KG1 (cell line): ENCODE measurements around the gene PRSS16.
A peak's percentile ranks its signal among the peaks of the same experiment; 100 is the strongest.
"Not testable (repeated sequence)": the region's sequence is repeated elsewhere in the genome, so short reads cannot be mapped to it uniquely, and the experiment has no call there.

Experiments used
- DNase-seq: peaks from one replicate; lab custom pipeline; 2025; lab: John Stamatoyannopoulos, UW

The PRSS16 gene

DNA sequence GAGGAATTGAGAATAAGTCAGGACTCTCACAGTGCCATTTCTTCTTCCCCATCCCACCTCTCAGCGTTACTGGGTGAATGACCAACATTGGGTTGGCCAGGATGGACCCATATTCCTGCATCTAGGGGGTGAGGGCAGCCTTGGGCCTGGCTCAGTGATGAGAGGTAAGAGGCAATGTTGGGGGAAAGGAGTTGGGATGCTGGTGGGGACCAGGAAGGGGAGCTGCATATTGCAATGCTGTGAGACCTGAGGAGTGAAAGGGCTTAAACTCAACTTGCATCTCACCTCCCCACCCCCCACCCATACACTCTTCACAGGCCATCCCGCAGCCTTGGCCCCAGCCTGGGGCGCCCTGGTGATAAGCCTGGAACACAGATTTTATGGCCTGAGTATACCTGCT is 1.3 kb downstream of the PRSS16 start:
- no peak for DNase-seq

DNA sequence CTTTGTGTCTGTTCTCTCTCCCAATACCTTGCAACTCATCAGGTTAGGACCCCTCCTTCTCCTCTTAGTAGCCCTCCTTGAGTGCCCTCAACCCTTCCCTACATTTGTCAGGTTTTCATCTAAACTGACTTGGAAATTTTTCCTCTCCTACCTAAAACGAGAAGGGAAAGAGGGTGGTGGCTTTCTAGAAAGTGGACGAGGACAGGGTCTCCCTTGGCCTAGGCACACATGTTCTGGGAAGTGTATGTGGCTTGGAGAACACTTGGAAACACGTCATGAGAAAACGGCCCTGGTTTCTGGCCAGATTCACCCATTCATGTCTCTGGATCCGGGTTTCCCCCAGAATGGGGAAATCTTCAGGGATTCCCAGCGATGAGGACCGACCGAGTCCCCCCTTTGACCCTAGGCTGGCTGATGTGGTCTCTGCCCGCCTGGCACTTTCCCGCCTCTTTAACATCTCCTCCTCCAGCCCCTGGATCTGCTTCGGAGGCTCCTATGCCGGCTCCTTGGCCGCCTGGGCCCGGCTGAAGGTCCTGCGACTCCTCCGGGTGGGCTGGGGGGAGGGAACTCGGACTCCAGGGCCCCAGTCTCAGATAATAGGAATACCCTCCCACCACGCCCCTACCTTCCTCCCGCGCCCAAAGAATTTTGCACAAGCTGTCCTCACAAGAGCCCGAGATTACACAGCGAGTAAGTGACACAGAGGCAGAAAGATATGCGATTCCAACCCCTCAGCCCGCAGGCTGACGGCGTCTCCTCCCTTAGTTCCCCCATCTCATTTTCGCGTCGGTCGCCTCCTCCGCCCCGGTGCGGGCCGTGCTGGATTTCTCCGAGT is 3.0 kb downstream of the PRSS16 start:
- DNase-seq = no peak

DNA sequence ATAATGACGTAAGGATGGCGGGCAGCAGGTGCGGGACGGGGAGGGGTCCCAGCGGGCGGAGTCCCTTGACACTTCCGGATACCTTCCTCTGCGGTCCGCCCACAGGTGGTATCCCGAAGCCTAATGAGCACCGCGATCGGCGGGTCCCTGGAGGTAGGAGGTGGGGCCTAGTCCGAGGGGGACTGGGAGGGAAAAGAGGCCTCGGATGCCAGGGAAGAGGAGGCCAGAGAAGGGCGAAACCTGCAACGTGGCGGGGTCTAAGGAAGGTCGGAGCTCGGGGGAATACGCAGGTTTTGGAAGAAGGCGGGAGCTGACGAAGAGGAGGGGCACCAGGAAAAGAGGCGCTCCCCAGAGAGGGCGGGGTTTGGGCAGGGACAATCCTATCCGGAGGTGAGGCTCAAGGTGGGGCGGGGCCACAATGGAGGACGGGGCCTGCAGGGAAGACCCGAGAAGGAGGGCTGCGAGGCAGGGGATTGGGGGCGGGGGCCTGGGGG is 3.7 kb downstream of the PRSS16 start:
- DNase-seq = no peak

DNA sequence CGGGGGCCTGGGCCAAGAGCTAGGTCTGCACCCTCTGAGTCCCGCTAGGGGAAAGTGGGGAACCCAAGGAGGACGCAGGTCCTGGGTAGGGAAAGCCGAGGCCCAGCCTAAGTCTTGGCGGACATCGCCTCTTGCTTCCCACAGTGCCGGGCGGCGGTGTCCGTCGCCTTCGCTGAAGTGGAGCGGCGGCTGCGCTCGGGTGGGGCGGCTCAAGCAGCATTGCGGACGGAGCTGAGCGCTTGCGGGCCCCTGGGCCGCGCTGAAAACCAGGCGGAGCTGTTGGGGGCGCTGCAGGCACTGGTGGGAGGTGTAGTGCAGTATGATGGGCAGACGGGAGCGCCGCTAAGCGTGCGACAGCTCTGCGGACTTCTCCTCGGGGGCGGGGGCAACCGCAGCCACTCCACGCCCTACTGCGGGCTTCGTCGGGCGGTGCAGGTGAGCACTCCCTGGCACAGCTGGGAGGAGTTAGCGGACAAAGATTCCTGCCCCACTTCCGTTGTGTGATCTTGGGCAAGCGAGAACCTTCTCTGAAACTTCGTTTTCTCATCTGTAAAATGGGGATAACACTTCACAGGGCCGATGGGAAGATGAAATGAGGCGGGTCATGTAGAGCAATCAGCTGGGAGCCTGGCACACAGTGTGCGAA is 4.2 kb downstream of the PRSS16 start:
- DNase-seq = no peak

DNA sequence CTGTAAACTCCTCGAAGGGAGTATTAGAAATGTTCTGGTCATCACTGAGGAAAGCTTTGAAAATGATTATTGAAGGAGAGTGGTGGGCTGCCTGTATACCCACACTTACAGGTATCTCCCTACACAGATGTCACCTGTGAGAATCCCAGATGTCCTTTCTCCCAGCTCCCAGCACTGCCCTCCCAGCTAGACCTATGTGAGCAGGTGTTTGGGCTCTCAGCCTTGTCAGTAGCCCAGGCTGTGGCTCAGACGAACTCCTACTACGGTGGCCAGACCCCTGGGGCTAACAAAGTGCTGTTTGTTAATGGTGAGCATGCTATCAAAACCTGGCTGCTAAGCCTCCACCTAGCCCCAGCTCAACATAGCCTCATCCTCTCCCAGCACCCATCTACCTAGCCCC is 7.1 kb downstream of the PRSS16 start:
- DNase-seq = no peak

DNA sequence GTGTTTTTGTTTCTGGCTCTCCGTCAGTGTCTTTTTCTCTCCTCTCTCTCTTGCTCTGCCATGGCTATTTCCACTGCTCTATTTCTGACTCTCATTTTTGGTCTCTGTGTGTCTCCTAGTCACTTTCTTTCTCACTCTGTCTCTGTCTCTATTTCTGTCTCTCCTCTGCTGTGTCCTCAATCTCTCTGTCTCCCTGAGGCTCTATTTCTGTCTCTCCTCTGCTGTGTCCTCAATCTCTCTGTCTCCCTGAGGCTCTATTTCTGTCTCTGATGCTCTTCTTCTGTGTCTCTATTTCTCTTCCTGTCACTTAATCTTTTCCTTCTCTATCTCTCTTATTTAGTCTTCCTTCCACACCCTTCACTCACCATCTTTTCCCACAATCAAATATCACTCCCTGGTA is 8.4 kb downstream of the PRSS16 start:
- DNase-seq = no peak

DNA sequence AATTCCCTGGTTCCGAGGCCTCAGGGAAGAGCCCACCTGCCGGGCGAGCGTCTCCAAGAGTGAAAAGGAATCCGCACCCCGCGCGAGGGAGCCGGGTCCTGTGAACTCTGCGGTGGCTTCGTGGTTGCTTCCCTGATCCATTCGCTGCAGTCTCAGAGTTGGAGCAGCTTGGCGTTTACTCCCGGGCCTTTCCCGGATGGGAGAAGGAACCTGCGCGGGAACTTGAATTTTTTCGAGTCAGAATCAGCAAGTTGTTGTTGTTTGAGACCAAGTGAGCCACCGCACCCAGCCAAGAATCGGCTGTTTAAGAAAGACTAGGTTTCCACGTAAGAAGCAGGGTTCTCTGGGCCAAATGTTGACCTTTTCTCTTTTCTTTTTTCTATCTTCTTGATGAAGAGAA is 12.9 kb downstream of the PRSS16 start:
- DNase-seq = no peak

DNA sequence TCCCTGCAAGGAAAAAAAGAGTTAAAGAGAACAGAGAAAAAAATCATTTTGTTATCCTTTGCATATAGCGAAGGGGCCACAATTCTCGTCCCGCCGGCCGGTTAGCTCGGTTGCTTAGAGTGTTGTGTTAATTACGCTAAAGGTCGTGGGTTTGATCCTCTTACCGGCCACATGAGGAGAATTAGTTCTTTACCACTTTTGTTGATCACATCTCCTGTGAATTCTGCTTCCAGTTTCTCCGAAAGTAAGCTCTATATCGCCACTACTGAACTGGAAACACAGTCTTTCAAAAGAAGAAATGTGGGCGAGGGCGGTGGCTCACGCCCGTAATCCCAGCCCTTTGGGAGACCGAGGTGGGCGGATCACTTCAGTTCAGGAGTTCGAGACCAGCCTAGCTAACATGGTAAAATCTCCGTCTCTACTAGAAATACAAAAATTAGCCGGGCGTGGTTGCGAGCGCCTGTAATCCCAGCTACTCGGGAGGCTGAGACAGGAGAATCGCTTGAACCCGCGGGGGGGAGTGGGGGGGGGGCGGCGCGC is 13.4 kb downstream of the PRSS16 start:
- no peak for DNase-seq

DNA sequence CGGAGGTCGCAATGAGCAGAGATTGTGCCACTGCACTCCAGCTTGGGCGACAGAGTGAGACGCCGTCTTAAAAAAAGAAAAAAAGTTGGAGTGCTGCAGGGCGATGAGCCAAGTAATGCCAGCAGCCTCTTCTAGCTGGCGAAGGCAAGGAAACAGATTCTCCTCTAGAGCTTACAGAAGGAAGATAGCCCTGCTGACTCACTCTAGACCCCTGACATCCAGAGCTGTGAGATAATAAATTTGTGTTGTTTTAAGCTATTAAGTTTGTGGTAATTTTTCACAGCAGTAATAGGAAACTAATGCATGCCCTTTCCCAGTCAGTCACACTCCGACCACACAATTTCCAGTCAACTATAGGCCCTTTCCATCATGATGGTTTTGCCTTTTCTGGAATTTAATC is 16.4 kb downstream of the PRSS16 start:
- DNase-seq = no peak

DNA sequence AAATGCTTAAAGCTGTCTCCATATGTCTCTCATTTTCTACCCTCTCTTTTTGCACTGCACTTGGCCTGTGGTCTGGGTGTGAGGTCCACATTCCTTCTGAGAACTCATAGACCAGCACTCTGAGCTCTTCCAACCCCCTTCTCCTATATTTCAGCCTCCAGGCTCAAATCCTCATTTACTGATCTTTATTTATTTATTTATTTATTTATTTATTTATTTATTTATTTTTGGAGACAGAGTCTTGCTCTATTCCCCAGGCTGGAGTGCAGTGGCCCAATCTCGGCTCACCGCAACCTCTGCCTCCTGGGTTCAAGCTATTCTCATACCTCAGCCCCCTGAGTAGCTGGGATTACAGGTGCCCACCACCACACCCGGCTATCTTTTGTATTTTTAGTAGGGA is 19.5 kb downstream of the PRSS16 start:
- not testable (repeated sequence) for DNase-seq

DNA sequence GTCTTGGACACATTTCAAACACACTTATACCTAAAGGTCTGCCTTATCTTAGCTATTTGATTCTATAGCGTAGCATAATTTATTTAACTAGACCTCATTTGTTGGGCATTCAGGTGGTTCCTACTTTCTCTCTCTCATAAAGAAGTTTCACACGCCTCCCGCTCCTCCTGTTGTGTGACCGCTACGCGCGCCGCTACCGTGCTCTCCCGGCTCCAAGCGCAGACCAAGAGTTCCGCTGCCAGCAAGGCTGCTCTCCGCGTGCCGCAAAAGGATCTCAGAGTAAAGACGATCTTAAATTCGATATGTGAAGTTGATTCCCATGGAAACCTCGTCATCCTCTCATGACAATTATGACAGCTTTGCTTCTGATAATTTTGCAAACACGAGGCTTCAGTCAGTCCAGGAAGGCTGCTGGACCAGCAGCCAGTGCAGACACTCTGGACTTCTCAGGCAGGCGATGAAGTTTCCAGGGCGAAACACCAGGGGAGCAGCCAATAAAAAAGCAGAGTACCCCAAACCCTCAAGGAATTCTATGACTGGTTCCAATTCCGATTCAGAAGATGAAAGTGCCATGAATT is 20.4 kb downstream of the PRSS16 start:
- DNase-seq = no peak

DNA sequence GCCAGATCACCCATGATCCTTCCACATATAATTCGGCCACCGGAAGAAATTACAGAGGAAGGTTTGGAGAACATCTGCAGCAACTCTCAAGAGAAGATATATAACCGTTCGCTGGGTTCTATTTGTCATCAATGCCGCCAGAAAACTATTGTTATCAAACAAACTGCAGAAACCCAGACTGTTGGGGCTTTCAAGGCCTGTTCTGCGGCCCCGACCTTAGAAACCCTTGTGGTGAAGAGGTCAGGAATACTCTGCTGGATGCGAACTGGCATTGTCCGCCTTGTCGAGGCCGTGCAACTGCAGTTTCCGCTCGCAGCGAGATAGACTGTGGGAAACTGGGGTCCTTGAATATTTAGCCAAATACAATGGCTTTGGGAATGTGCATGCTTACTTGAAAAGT is 21.3 kb downstream of the PRSS16 start:
- no peak for DNase-seq

DNA sequence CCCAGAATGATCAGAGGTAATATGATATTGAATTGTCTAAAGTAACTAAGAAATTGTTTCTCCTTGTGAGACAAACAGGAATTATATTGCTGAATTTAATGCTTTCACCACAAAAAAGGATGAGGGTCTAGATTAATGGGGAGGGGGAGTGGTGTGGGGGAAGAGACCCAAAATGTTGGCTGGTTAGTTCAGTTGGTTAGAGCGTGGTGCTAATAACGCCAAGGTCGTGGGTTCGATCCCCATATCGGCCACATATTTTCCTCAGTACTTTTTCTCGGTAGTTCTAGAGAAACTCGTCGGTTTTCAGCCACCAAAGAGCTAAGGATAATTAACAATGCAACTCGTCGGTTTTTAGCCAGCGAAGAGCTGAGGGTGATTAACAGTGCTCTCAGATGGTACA is 26.3 kb downstream of the PRSS16 start:
- no peak for DNase-seq

DNA sequence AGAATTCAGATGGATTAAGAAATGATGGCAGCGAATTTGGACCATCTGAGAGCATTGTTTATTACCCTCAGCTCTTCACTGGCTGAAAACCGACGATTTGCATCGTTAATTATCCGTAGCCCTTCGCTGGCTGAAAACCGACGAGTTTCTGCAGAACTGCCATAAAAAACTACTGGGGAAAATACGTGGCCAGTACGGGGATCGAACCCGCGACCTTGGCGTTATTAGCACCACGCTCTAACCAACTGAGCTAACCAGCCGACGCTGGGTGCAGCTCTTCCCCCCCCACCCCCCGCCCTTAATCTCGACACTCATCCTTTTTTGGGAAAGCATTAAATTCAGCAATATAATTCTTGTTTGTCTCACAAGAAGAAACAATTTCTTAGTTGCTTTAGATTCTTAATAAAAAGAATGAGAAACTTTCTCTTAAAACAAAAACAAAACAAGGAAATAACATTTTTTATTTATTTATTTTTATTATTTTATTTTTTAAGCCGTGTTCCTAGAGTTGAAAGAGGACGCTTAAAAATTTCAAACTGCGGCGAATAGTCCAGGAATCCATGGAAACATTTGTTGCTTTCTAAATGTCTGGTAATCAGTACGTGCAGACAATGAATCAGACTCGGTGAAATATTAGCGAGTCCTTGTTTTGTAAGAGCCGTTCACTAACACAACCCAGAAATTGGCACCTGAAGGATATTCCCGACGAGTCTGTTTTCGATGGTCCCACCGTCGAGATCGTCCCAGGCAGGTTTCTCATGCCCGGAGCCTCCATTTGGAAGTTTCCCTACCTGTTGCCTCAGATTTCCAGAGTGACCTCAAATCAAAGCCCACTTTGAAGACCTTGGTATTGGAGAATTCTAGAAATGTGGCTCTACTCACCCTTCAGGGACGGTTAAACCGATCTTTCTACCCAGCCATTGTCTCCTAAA is 27.8 kb downstream of the PRSS16 start:
- DNase-seq = no peak

DNA sequence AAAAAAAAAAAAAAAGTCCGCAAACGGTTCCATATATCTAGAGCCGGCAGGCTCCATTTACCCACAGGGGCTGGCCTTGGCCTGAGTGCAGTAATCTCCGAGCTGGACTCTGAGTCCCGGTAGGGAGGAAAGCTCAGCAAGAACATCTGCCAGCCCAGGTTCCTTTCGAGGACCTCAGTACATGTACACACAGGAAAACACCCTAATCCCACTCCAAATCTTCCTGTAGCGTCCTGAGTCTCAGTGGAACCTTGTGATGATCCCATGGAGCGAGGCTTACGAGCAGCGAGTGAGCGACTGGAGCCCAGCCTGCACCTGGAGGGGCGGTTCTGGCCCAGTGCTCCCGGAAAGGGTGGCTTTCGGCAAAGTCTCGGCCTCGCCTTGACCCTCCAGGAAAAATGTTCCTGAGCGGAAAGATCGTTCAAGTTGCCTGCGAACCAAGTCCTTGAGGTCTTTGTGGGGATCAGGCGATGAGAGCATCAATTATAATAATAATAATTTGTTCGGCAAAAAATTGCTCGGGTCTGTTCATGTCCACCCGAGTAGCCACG is 32.1 kb downstream of the PRSS16 start:
- DNase-seq = no peak

DNA sequence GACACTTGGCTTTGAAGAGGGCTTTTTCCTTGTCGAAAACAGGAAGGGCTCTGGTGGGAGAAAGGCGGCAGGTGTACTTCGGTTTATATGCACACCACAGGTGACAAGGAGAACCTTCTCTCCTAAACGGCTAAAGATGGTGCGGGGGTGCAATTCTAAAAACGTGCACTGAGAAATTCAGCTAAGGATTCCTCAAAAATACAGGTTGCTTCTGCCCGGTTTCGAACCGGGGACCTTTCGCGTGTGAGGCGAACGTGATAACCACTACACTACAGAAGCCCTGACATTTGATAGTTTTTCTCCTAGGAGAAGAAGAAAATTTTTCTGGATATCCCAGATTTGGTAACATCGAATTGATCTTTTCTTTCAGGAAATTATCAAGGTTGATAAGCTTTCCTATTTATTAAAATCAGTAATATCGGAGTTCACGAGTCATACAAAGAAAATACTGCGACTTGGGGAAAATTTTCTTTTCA is 32.6 kb downstream of the PRSS16 start:
- peak; percentile 16 for DNase-seq

DNA sequence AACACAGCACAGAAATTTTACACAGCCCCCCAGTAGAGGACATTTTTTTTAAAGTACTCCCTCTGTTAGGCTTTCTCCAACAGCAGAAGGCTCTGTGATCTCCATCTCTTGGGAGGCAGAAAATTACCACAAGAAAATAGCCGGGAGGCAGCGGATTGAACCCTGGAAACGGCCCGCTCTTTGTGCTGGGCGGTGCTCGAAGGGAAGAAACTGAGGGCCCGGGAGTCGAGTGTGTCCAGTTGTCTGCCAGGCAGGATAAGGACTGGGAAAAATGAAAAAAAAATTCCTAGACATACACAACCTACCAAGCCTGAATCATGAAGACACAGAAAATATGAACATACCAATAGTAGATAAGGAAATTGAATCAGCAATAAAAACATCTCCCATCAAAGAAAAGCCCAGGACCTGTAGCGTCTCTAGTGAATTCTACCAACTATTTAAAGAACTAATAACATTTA is 33.1 kb downstream of the PRSS16 start:
- no peak for DNase-seq

DNA sequence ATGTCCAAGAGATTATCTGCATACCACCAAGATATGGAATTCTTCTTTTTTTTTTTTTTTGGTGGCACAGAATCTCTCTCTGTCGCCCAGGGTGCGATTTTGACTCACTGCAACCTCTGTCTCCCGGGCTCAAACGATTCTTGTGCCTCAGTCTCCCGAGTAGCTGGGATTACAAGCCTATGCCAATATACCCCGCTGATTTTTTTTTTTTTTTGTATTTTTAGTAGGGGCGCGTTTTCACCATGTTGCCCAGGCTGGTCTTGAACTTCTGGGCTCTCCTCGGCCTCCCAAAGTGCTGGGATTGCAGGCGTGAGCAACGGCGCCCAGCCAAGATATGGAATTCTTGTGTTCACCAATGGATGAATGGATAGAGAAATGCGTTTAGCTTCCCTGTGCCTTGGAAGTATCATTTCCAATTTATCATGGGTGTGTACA is 33.6 kb downstream of the PRSS16 start:
- DNase-seq = no peak

DNA sequence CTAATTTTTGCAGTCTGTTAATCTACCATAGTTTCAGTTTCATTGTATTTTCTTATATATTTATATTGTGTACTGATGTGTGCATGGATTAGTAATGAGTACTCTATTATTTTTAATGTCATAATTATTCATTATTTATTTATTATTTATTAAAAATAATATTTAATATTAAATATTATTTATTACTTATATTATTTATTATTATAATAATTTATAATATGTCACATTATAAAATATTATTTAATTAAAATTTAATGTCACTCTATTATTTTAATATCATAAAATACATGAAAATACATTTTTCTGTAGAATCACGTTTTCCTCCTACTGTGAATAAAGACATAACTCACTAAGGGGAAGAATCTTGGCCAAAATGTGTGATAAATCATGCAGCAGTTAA is 34.1 kb downstream of the PRSS16 start:
- no peak for DNase-seq

DNA sequence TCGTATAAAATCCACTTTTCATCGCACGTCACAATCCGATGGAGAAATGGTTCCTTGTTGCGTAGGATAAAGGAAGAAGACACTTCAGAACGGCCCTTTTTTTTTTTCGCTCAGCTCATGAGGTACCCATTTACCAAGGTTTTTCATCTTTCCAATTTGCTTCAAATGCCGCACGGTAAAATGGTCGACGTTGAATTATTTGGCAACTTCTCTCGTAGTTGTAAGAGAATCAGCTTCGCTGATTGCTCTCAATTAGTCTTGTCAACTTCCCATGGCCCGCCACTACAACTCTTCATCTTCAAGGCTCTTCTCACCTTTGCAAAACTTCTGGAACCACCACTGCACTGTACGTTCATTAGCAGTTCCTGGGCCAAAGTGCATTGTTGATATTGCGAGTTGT is 35.8 kb downstream of the PRSS16 start:
- no peak for DNase-seq

DNA sequence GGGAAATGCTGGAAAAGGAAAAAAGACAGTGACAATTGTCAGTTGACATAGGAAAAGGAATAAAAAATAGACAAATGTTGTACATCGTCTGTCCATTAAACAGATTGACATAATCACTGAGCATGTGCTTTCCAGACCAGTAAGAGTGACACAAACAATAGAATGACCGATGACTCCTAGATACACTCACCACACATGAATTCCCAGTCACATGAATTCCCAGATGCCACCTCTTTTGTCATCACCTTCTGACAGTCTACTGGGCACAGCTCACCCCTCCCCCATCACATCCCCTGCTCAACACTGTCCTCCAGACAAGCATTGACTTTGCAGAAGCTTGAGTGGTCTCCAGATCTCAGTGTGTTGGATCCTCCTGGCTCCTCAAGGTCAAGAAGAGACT is 38.6 kb downstream of the PRSS16 start:
- DNase-seq = no peak
